GM12878 (cell line): ENCODE data around the gene BLACAT1. TPM values are rescaled to one million over a fixed set of nuclear protein-coding genes. Genes with fewer than 3 reads are reported as not detected.

Experiments used
- ATF7 ChIP-seq: fragments of 450-650 bp; IDR thresholded peaks from 2 replicates; pipeline ENCODE4 v1.6.1; 2016; ENCODE audit warnings: low read depth, mild to moderate bottlenecking
- BACH1 ChIP-seq: fragments of 450-650 bp; IDR thresholded peaks from 2 replicates; pipeline ENCODE4 v1.6.1; 2017; ENCODE audit warnings: mild to moderate bottlenecking, borderline replicate concordance
- BHLHE40 ChIP-seq, 2 experiments: fragments of 450-650 bp in 1 of 2; IDR thresholded peaks; 2 replicates each; pipeline ENCODE4 v1.6.1; 2011 to 2017; ENCODE audit warnings: low read depth in 2 of 2, borderline replicate concordance in 1 of 2, improper control_type of control experiment in 1 of 2, low read length in 1 of 2, mild to moderate bottlenecking in 1 of 2
- CHD2 ChIP-seq: IDR thresholded peaks from 2 replicates; pipeline ENCODE4 v1.6.1; 2011; ENCODE audit warnings: low read depth, low read length, improper control_type of control experiment, borderline replicate concordance
- ESRRA ChIP-seq: IDR thresholded peaks from 2 replicates; pipeline ENCODE4 v1.6.1; 2012; ENCODE audit warnings: mild to moderate bottlenecking, low read length, improper control_type of control experiment
- FOS ChIP-seq: IDR thresholded peaks from 3 replicates; pipeline ENCODE4 v1.6.1; 2011; ENCODE audit warnings: borderline replicate concordance; ENCODE audit not compliant: insufficient read length; ENCODE audit errors: extremely low read depth
- GATAD2B ChIP-seq: fragments of 450-650 bp; conservative IDR thresholded peaks from 2 replicates; pipeline ENCODE4 v1.6.1; 2017; ENCODE audit warnings: low read depth, mild to moderate bottlenecking, moderate library complexity
- IRF5 ChIP-seq: fragments of 450-650 bp; IDR thresholded peaks from 2 replicates; pipeline ENCODE4 v1.6.1; 2017; ENCODE audit warnings: borderline replicate concordance
- LARP7 ChIP-seq: fragments of 450-650 bp; IDR thresholded peaks from 2 replicates; pipeline ENCODE4 v1.6.1; 2017; ENCODE audit warnings: mild to moderate bottlenecking
- MXI1 ChIP-seq: fragments of 150-350 bp; IDR thresholded peaks from 2 replicates; pipeline ENCODE4 v1.6.1; 2011; ENCODE audit warnings: low read depth, mild to moderate bottlenecking, inconsistent platforms, low read length, improper control_type of control experiment
- NR2F1 ChIP-seq: fragments of 450-650 bp; conservative IDR thresholded peaks from 2 replicates; pipeline ENCODE4 v1.6.1; 2017; ENCODE audit warnings: mild to moderate bottlenecking
- POLR2A ChIP-seq: IDR thresholded peaks from 2 replicates; pipeline ENCODE4 v1.6.1; 2011; ENCODE audit warnings: low read depth, mild to moderate bottlenecking, low read length
- POLR2AphosphoS2 ChIP-seq: IDR thresholded peaks from 2 replicates; pipeline ENCODE4 v1.6.1; 2011; ENCODE audit warnings: low read depth, mild to moderate bottlenecking, low read length, improper control_type of control experiment, moderate library complexity
- RAD21 ChIP-seq: IDR thresholded peaks from 2 replicates; pipeline ENCODE4 v1.6.1; 2011; ENCODE audit warnings: mild to moderate bottlenecking, low read depth, low read length, moderate library complexity; ENCODE audit not compliant: insufficient read depth
- RAD51 ChIP-seq: fragments of 450-650 bp; IDR thresholded peaks from 2 replicates; pipeline ENCODE4 v1.6.1; 2016; ENCODE audit warnings: moderate library complexity, mild to moderate bottlenecking, inconsistent platforms
- SMARCA5 ChIP-seq: fragments of 450-650 bp; IDR thresholded peaks from 2 replicates; pipeline ENCODE4 v1.6.1; 2017; ENCODE audit warnings: mild to moderate bottlenecking
- SPI1 ChIP-seq: IDR thresholded peaks from 2 replicates; pipeline ENCODE4 v1.6.1; 2011; ENCODE audit warnings: low read depth, mild to moderate bottlenecking, low read length, moderate library complexity, borderline replicate concordance; ENCODE audit not compliant: insufficient read depth
- SUPT20H ChIP-seq: IDR thresholded peaks from 2 replicates; pipeline ENCODE4 v1.6.1; 2011; ENCODE audit warnings: low read depth, mild to moderate bottlenecking, low read length, moderate library complexity, borderline replicate concordance; ENCODE audit not compliant: control insufficient read depth
- TAF1 ChIP-seq: IDR thresholded peaks from 2 replicates; pipeline ENCODE4 v1.6.1; 2011; ENCODE audit warnings: mild to moderate bottlenecking, low read depth, low read length, borderline replicate concordance
- TARDBP ChIP-seq: IDR thresholded peaks from 2 replicates; pipeline ENCODE4 v1.6.1; 2016; ENCODE audit warnings: borderline replicate concordance
- ZNF274 ChIP-seq: IDR thresholded peaks from one replicate; pipeline ENCODE4 v1.8.0; 2011; ENCODE audit not compliant: insufficient read length, insufficient read depth
- ZNF592 ChIP-seq: fragments of 450-650 bp; IDR thresholded peaks from 2 replicates; pipeline ENCODE4 v1.6.1; 2017; ENCODE audit warnings: mild to moderate bottlenecking, moderate library complexity
- ZNF687 ChIP-seq: fragments of 450-650 bp; IDR thresholded peaks from 2 replicates; pipeline ENCODE4 v1.6.1; 2017; ENCODE audit warnings: mild to moderate bottlenecking, moderate library complexity
- polyA plus RNA-seq, 11 experiments: library from polyadenylated mRNA; depleted of rRNA in 4 of 11; unstranded in 6 of 11; stranded (reverse) in 5 of 11; fragments of >200 nt; fragmentation: Nextera tagmentation in 4 of 11; fragmentation: Illumina TruSeq in 1 of 11; extraction: Ambion mirVana in 4 of 11; extraction: Trizol in 1 of 11; gene quantifications; 1 replicate in 1 of 11; 2 replicates in 10 of 11; pipeline versions ENCODE4 v1.2.1 to v1.2.3, GENCODE V29; 2011 to 2016; ENCODE audit warnings: inconsistent platforms in 2 of 11, missing spikeins in 2 of 11, low read depth in 1 of 11
- total RNA-seq, 4 experiments: library from RNA; depleted of rRNA in 3 of 4; stranded (reverse); fragments of >200 nt in 3 of 4; fragmentation: Illumina TruSeq in 1 of 4; extraction: Trizol in 1 of 4; gene quantifications; 2 replicates each; pipeline versions ENCODE4 v1.2.1 to v1.2.3, GENCODE V29; 2013 to 2021

Gene BLACAT1
- total and polyA plus RNA-seq, 10 of the 15 experiments (the other 5 are each of a cell fraction or from before 2014, with no cell fraction given), result 0.04 to 1.6 (median 0.15) TPM; not detected in 1

GRCh38 chr1:205430696-205431305, 25.0 kb downstream of the BLACAT1 start (continued):
- no peak for TF ChIP-seq ESRRA
- TF ChIP-seq ATF7, result no peak; the same call in 1 of the 2 replicates
- TF ChIP-seq MXI1, result peak; percentile 52; the same call in 1 of the 2 replicates
- no peak for TF ChIP-seq RAD51
- peak; percentile 45 for TF ChIP-seq RAD21
- TF ChIP-seq IRF5, result no peak
- no peak for TF ChIP-seq SUPT20H
- no peak for TF ChIP-seq ZNF274
- TF ChIP-seq LARP7, result peak; percentile 48; the same call in 1 of the 2 replicates
- TF ChIP-seq SPI1, result no peak; the same call in 1 of the 2 replicates
- no peak for TF ChIP-seq FOS
- peak in 1 of 2 experiments; percentile 22; a peak in 1 of 4 replicates for TF ChIP-seq BHLHE40 (IDR thresholded peaks at IDR 0.05; ENCODE audit: borderline replicate concordance in 1 of 2, low read depth in 2 of 2, low read length in 1 of 2)
- no peak for TF ChIP-seq TARDBP
- no peak for TF ChIP-seq ZNF592
- TF ChIP-seq ZNF687, result no peak
- TF ChIP-seq NR2F1, result no peak
- TF ChIP-seq POLR2AphosphoS2, result no peak
- peak; percentile 57; the same call in 1 of the 2 replicates for TF ChIP-seq SMARCA5
- TF ChIP-seq CHD2, result peak; percentile 85
- no peak for TF ChIP-seq BACH1
- no peak for TF ChIP-seq GATAD2B
- TF ChIP-seq TAF1, result no peak
- no peak for TF ChIP-seq POLR2A
